ENCODE measurements around the gene VPS51. TPM values are rescaled to one million over a fixed set of nuclear protein-coding genes. Genes with fewer than 3 reads are reported as not detected.

The VPS51 gene
- total RNA-seq, 1 donor from 2014 or later = 92.2 TPM

- H3K27ac ChIP-seq (replicated peaks) = peak overlapping the region; percentile 86
- no peaks in the 10 kb centered on the region for H3K9me3 ChIP-seq (replicated peaks)
- H3K4me3 ChIP-seq = no peak overlapping the region
- no peak for TF ChIP-seq CTCF (IDR thresholded peaks at IDR 0.05; ENCODE audit: borderline replicate concordance)
- DNase-seq = no peak
- peaks cover 23% of the 10 kb centered on the region for H3K36me3 ChIP-seq
- intact Hi-C loops (cut with micrococcal nuclease) = no loop called here
- peaks cover 74% of the 10 kb centered on the region for H3K4me1 ChIP-seq
- no peaks in the 10 kb centered on the region for H3K27me3 ChIP-seq (ENCODE audit: low read depth)
Observed at GRCh38 chr11:65100674-65101350, 4.8 kb downstream of the VPS51 start.

GRCh38 chr11:65102142-65103095 is 6.4 kb downstream of the VPS51 start:
- H3K9me3 ChIP-seq (replicated peaks) = no peaks in the 10 kb centered on the region
- peaks cover 59% of the 10 kb centered on the region for H3K4me1 ChIP-seq
- peak overlapping the region; percentile 86 for H3K27ac ChIP-seq (replicated peaks)
- no peak for TF ChIP-seq CTCF (IDR thresholded peaks at IDR 0.05; ENCODE audit: borderline replicate concordance)
- intact Hi-C loops (cut with micrococcal nuclease) = no loop called here
- H3K36me3 ChIP-seq = peaks cover 23% of the 10 kb centered on the region
- no peaks in the 10 kb centered on the region for H3K27me3 ChIP-seq (ENCODE audit: low read depth)
- H3K4me3 ChIP-seq = no peak overlapping the region
- DNase-seq = no peak

GRCh38 chr11:65103476-65103875 is 7.5 kb downstream of the VPS51 start:
- intact Hi-C loops (cut with micrococcal nuclease) = no loop called here
- H3K4me3 ChIP-seq = no peak overlapping the region
- H3K9me3 ChIP-seq (replicated peaks) = no peaks in the 10 kb centered on the region
- H3K27me3 ChIP-seq (ENCODE audit: low read depth) = no peaks in the 10 kb centered on the region
- H3K36me3 ChIP-seq = peaks cover 26% of the 10 kb centered on the region
- H3K27ac ChIP-seq (replicated peaks) = peak overlapping the region; percentile 86
- no peak for DNase-seq
- peaks cover 49% of the 10 kb centered on the region for H3K4me1 ChIP-seq
- TF ChIP-seq CTCF (IDR thresholded peaks at IDR 0.05; ENCODE audit: borderline replicate concordance) = no peak

GRCh38 chr11:65104628-65105027 is 8.6 kb downstream of the VPS51 start:
- DNase-seq = no peak
- intact Hi-C loops (cut with micrococcal nuclease) = no loop called here
- H3K4me3 ChIP-seq = no peak overlapping the region
- H3K36me3 ChIP-seq = peaks cover 30% of the 10 kb centered on the region
- no peaks in the 10 kb centered on the region for H3K9me3 ChIP-seq (replicated peaks)
- TF ChIP-seq CTCF (IDR thresholded peaks at IDR 0.05; ENCODE audit: borderline replicate concordance) = no peak
- H3K27me3 ChIP-seq (ENCODE audit: low read depth) = no peaks in the 10 kb centered on the region
- peak overlapping the region; percentile 86 for H3K27ac ChIP-seq (replicated peaks)
- peaks cover 49% of the 10 kb centered on the region for H3K4me1 ChIP-seq

GRCh38 chr11:65107078-65107477 is 11.1 kb downstream of the VPS51 start:
- DNase-seq = no peak
- H3K27me3 ChIP-seq (ENCODE audit: low read depth) = no peaks in the 10 kb centered on the region
- no peak overlapping the region for H3K27ac ChIP-seq (replicated peaks)
- H3K4me1 ChIP-seq = peaks cover 58% of the 10 kb centered on the region
- no peaks in the 10 kb centered on the region for H3K9me3 ChIP-seq (replicated peaks)
- no peak overlapping the region for H3K4me3 ChIP-seq
- peaks cover 33% of the 10 kb centered on the region for H3K36me3 ChIP-seq
- TF ChIP-seq CTCF (IDR thresholded peaks at IDR 0.05; ENCODE audit: borderline replicate concordance) = no peak
- intact Hi-C loops (cut with micrococcal nuclease) = no loop called here

All from left ventricle myocardium inferior (tissue), 1 donor.